HepG2 (cell line): ENCODE measurements around the gene ABHD12. TPM values are rescaled to one million over a fixed set of nuclear protein-coding genes. Genes with fewer than 3 reads are reported as not detected.

ENCODE experiments used
- MAFG ChIP-seq: sonication (generic); formaldehyde crosslinking; IDR thresholded peaks from 2 replicates; pipeline ENCODE4 v1.5.1; 2020; ENCODE audit warnings: mild to moderate bottlenecking, missing genetic modification reagents
- MEF2D ChIP-seq: sonication (generic); formaldehyde crosslinking; IDR thresholded peaks from 2 replicates; pipeline ENCODE4 v1.5.1; 2020; ENCODE audit warnings: mild to moderate bottlenecking, missing genetic modification reagents
- SMYD3 ChIP-seq: sonication (generic); formaldehyde crosslinking; IDR thresholded peaks from 2 replicates; pipeline ENCODE4 v1.8.1; 2023; ENCODE audit warnings: mild to moderate bottlenecking, missing genetic modification reagents
- SRF ChIP-seq: IDR thresholded peaks from 2 replicates; pipeline ENCODE4 v1.6.1; 2011; ENCODE audit warnings: mild to moderate bottlenecking, low read depth, low read length, moderate library complexity
- SYNCRIP ChIP-seq: fragments of 200-400 bp; formaldehyde crosslinking; IDR thresholded peaks from 2 replicates; pipeline ENCODE4 v1.6.1; 2018; ENCODE audit warnings: mild to moderate bottlenecking, low read depth, low read length; ENCODE audit not compliant: insufficient read depth
- ZKSCAN8 ChIP-seq: IDR thresholded peaks from 2 replicates; pipeline ENCODE4 v1.6.1; 2016; ENCODE audit warnings: borderline replicate concordance, missing genetic modification reagents, missing compliant biosample characterization
- ZNF136 ChIP-seq: sonication (generic); formaldehyde crosslinking; IDR thresholded peaks from 2 replicates; pipeline ENCODE4 v1.8.1; 2022; ENCODE audit warnings: low read depth, mild to moderate bottlenecking, moderate library complexity, missing genetic modification reagents
- ZNF616 ChIP-seq: sonication (generic); formaldehyde crosslinking; IDR thresholded peaks from 2 replicates; pipeline ENCODE4 v1.5.0; 2020; ENCODE audit warnings: low read depth, mild to moderate bottlenecking, missing genetic modification reagents
- ZNF766 ChIP-seq: sonication (generic); formaldehyde crosslinking; IDR thresholded peaks from 2 replicates; pipeline ENCODE4 v1.5.0; 2020; ENCODE audit warnings: missing genetic modification reagents, borderline replicate concordance
- polyA plus RNA-seq, 8 experiments: library from polyadenylated mRNA; depleted of rRNA in 3 of 8; stranded (reverse) in 7 of 8; unstranded in 1 of 8; fragments of >200 nt; fragmentation: Illumina TruSeq in 4 of 8; extraction: Trizol in 4 of 8; gene quantifications; 2 replicates each; pipeline versions ENCODE4 v1.2.1 to v1.2.3, GENCODE V29; 2011 to 2016; ENCODE audit warnings: low read depth in 4 of 8, missing spikeins in 1 of 8, mixed read lengths in 1 of 8; ENCODE audit not compliant: insufficient read depth in 1 of 8
- total RNA-seq, 5 experiments: library from RNA; depleted of rRNA; stranded (reverse); fragments of >200 nt; fragmentation: Illumina TruSeq; extraction: Trizol; gene quantifications; 2 replicates each; pipeline ENCODE4 v1.2.3, GENCODE V29; 2016; ENCODE audit warnings: low read depth in 1 of 5
- TF ChIP-seq, protein P1 (sequence below): sonication (generic); formaldehyde crosslinking; IDR thresholded peaks from 2 replicates; pipeline ENCODE4 v1.5.1; 2020; ENCODE audit warnings: mild to moderate bottlenecking, moderate library complexity, missing genetic modification reagents
- TF ChIP-seq, protein P2 (sequence below): sonication (generic); formaldehyde crosslinking; conservative IDR thresholded peaks from 2 replicates; pipeline ENCODE4 v1.8.0; 2022; ENCODE audit warnings: low read depth, missing genetic modification reagents
- TF ChIP-seq, protein P3 (sequence below): sonication (generic); formaldehyde crosslinking; IDR thresholded peaks from 2 replicates; pipeline ENCODE4 v1.4.0; 2020; ENCODE audit warnings: low read depth, mild to moderate bottlenecking, missing genetic modification reagents
- TF ChIP-seq, protein P4 (sequence below): sonication (generic); formaldehyde crosslinking; IDR thresholded peaks from 2 replicates; pipeline ENCODE4 v1.5.0; 2020; ENCODE audit warnings: mild to moderate bottlenecking, missing genetic modification reagents
- TF ChIP-seq, protein P5 (sequence below): sonication (generic); formaldehyde crosslinking; IDR thresholded peaks from 2 replicates; pipeline ENCODE4 v1.4.0; 2020; ENCODE audit warnings: mild to moderate bottlenecking, low read depth, missing genetic modification reagents
- TF ChIP-seq, protein P6 (sequence below), 2 experiments: sonication (generic) in 1 of 2; formaldehyde crosslinking in 1 of 2; IDR thresholded peaks; 2 replicates each; pipeline versions ENCODE4 v1.5.1 to v1.6.1; 2011 to 2020; ENCODE audit warnings: borderline replicate concordance in 1 of 2, low read depth in 1 of 2, low read length in 1 of 2, mild to moderate bottlenecking in 1 of 2, missing genetic modification reagents in 1 of 2, moderate library complexity in 1 of 2
- TF ChIP-seq, protein P7 (sequence below): sonication (generic); formaldehyde crosslinking; IDR thresholded peaks from 2 replicates; pipeline ENCODE4 v1.4.0; 2020; ENCODE audit warnings: missing genetic modification reagents

ABHD12 gene
- total and polyA plus RNA-seq, 2 of the 13 experiments (the other 11 are each of a cell fraction or from before 2014, with no cell fraction given) = 23.5 to 72.1 TPM

DNA sequence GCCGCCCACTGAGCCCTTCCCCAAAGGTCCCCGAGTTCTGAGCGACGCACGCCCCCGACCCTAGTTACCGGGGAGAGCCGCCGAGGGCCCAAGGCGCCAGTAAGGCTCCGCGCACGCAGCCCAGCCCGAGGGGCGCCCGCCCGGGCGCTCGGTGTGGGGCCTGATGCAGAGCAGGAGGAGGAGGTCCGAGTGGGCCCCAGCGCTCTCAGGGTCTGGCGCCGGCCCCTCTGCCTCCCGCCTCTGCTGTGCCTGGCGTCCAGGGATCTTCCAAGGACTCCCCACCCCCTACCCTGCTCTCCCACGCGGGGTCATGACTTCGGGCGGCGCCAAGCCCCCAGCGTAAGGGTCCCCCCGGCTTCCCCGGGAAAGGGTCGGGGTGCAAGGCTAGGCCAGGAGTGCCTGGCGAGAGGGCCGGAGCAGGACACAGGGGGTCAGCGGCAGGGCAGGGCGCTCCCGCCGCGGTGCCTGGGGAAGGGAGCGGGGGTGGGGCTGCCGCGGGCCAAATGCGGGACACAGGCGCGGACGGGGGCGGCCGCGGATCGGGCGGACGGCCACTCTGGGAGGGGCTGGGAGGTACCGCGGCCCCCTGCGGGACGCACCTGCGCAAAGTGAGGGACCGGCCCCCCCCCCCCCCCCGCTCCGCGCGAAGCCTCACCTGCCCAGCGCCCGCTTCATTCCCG lies 637 bp downstream of the ABHD12 start (continued):
- TF ChIP-seq, protein P1, sequence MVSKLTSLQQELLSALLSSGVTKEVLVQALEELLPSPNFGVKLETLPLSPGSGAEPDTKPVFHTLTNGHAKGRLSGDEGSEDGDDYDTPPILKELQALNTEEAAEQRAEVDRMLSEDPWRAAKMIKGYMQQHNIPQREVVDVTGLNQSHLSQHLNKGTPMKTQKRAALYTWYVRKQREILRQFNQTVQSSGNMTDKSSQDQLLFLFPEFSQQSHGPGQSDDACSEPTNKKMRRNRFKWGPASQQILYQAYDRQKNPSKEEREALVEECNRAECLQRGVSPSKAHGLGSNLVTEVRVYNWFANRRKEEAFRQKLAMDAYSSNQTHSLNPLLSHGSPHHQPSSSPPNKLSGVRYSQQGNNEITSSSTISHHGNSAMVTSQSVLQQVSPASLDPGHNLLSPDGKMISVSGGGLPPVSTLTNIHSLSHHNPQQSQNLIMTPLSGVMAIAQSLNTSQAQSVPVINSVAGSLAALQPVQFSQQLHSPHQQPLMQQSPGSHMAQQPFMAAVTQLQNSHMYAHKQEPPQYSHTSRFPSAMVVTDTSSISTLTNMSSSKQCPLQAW (CRISPR knock-in tag) = peak; percentile 50; the same call in 1 of the 2 replicates
- TF ChIP-seq ZKSCAN8 (CRISPR knock-in tag) (no peak), MAFG (CRISPR knock-in tag) (no peak), SMYD3 (CRISPR knock-in tag) (no peak), ZNF136 (CRISPR knock-in tag) (no peak), SYNCRIP (no peak), ZNF766 (CRISPR knock-in tag) (peak; percentile 85; the same call in 1 of the 2 replicates), SRF (no peak), ZNF616 (CRISPR knock-in tag) (peak; percentile 89), MEF2D (peak; percentile 67; the same call in 1 of the 2 replicates)
- TF ChIP-seq, protein P2, sequence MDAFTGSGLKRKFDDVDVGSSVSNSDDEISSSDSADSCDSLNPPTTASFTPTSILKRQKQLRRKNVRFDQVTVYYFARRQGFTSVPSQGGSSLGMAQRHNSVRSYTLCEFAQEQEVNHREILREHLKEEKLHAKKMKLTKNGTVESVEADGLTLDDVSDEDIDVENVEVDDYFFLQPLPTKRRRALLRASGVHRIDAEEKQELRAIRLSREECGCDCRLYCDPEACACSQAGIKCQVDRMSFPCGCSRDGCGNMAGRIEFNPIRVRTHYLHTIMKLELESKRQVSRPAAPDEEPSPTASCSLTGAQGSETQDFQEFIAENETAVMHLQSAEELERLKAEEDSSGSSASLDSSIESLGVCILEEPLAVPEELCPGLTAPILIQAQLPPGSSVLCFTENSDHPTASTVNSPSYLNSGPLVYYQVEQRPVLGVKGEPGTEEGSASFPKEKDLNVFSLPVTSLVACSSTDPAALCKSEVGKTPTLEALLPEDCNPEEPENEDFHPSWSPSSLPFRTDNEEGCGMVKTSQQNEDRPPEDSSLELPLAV (CRISPR knock-in tag) = no peak
- TF ChIP-seq, protein P3, sequence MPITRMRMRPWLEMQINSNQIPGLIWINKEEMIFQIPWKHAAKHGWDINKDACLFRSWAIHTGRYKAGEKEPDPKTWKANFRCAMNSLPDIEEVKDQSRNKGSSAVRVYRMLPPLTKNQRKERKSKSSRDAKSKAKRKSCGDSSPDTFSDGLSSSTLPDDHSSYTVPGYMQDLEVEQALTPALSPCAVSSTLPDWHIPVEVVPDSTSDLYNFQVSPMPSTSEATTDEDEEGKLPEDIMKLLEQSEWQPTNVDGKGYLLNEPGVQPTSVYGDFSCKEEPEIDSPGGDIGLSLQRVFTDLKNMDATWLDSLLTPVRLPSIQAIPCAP (CRISPR knock-in tag) = no peak
- TF ChIP-seq, protein P4, sequence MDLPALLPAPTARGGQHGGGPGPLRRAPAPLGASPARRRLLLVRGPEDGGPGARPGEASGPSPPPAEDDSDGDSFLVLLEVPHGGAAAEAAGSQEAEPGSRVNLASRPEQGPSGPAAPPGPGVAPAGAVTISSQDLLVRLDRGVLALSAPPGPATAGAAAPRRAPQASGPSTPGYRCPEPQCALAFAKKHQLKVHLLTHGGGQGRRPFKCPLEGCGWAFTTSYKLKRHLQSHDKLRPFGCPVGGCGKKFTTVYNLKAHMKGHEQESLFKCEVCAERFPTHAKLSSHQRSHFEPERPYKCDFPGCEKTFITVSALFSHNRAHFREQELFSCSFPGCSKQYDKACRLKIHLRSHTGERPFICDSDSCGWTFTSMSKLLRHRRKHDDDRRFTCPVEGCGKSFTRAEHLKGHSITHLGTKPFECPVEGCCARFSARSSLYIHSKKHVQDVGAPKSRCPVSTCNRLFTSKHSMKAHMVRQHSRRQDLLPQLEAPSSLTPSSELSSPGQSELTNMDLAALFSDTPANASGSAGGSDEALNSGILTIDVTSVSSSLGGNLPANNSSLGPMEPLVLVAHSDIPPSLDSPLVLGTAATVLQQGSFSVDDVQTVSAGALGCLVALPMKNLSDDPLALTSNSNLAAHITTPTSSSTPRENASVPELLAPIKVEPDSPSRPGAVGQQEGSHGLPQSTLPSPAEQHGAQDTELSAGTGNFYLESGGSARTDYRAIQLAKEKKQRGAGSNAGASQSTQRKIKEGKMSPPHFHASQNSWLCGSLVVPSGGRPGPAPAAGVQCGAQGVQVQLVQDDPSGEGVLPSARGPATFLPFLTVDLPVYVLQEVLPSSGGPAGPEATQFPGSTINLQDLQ = no peak
- TF ChIP-seq, protein P5, sequence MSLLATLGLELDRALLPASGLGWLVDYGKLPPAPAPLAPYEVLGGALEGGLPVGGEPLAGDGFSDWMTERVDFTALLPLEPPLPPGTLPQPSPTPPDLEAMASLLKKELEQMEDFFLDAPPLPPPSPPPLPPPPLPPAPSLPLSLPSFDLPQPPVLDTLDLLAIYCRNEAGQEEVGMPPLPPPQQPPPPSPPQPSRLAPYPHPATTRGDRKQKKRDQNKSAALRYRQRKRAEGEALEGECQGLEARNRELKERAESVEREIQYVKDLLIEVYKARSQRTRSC (CRISPR knock-in tag) = no peak
- TF ChIP-seq, protein P6, sequence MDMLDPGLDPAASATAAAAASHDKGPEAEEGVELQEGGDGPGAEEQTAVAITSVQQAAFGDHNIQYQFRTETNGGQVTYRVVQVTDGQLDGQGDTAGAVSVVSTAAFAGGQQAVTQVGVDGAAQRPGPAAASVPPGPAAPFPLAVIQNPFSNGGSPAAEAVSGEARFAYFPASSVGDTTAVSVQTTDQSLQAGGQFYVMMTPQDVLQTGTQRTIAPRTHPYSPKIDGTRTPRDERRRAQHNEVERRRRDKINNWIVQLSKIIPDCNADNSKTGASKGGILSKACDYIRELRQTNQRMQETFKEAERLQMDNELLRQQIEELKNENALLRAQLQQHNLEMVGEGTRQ (IDR thresholded peaks at IDR 0.05; ENCODE audit: low read depth, low read length) = no peak
- TF ChIP-seq, protein P6 (CRISPR knock-in tag; IDR thresholded peaks at IDR 0.05; ENCODE audit: borderline replicate concordance) = no peak
- TF ChIP-seq, protein P7, sequence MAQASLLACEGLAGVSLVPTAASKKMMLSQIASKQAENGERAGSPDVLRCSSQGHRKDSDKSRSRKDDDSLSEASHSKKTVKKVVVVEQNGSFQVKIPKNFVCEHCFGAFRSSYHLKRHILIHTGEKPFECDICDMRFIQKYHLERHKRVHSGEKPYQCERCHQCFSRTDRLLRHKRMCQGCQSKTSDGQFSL (CRISPR knock-in tag) = peak; percentile 94; the same call in 1 of the 2 replicates
